ENCODE measurements around the gene RAB38.

- TF ChIP-seq EZH2 (IDR thresholded peaks at IDR 0.05; ENCODE audit: low read length, missing control alignments) (no peak), CTCF (conservative IDR thresholded peaks at IDR 0.05 in 1 of 2, IDR thresholded peaks at IDR 0.05 in 1 of 2; ENCODE audit: low read depth in 1 of 2, low read length in 2 of 2) (no peak)
Observed at GRCh38 chr11:88106666-88107065, 68.6 kb downstream of the RAB38 start.

Data from fibroblast of lung (primary cell).